Testis (tissue), 2 donors: ENCODE measurements around the gene CRISPLD2.

Source experiments
- CTCF ChIP-seq, 3 experiments: fragments of 450-650 bp in 2 of 3; fragments of 200-600 bp in 1 of 3; sonication (generic) in 1 of 3; IDR thresholded peaks; one replicate each; pipeline ENCODE4 v1.5.1; 2016 to 2019; ENCODE audit warnings: antibody characterized with exemption in 3 of 3, mild to moderate bottlenecking in 2 of 3, moderate library complexity in 1 of 3
- POLR2A ChIP-seq: fragments of 450-650 bp; IDR thresholded peaks from one replicate; pipeline ENCODE4 v1.6.1; 2017; ENCODE audit warnings: antibody characterized with exemption, mild to moderate bottlenecking, moderate library complexity

- TF ChIP-seq POLR2A (no peak), CTCF (IDR thresholded peaks at IDR 0.05) (no peak)
Measured at GRCh38 chr16:84919708-84920107, 99.9 kb downstream of the CRISPLD2 start.
